ENCODE results near the gene MTNR1B.

Gene MTNR1B

GRCh38 chr11:92978271-92979111 lies 9.0 kb downstream of the MTNR1B start:
- DNase-seq, result peak; percentile 54

DNA sequence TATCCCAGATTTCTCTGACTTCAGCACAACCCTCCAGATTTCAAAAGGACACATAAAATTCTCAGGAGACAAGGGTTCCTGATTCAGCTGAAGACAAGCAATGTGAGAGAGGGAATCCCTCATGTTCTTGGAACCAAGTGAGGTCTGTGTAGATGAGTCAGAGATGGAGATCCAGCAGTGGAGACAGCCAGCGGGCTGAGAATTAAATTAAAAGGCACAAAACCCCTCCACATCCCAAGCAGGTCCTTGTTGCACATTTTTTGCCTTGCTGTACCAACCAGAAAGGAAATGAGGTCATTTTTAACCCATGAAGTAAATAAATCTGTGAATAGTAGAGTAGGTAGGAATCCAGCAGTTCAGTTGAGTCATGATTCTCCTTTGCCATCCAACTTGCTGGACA lies 9.7 kb downstream of the MTNR1B start:
- DNase-seq, result no peak

DNA sequence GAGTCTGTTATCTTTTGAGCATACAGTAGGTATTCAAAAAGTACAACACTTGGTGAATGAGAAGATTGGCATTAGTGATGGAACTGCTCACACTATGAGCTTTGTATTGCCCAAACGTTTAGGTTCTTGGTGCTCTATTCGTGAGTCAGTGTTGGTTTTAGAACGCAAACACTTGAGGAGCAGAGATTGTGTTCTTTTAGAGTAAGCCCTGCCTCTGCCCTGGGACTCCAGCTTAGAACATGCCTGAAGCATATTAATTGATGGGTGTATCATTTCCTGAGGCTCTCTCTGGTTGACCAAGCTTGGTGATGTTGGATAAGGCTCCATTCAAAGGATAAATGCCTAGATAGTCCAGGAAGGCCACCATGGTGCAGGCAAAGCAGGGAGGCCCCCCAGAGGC lies 10.9 kb downstream of the MTNR1B start:
- no peak for DNase-seq

DNA sequence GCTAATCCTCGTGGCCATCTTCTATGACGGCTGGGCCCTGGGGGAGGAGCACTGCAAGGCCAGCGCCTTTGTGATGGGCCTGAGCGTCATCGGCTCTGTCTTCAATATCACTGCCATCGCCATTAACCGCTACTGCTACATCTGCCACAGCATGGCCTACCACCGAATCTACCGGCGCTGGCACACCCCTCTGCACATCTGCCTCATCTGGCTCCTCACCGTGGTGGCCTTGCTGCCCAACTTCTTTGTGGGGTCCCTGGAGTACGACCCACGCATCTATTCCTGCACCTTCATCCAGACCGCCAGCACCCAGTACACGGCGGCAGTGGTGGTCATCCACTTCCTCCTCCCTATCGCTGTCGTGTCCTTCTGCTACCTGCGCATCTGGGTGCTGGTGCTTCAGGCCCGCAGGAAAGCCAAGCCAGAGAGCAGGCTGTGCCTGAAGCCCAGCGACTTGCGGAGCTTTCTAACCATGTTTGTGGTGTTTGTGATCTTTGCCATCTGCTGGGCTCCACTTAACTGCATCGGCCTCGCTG lies 12.1 kb downstream of the MTNR1B start:
- no peak for DNase-seq

GRCh38 chr11:92986585-92986984 lies 17.1 kb downstream of the MTNR1B start:
- DNase-seq, result no peak

DNA sequence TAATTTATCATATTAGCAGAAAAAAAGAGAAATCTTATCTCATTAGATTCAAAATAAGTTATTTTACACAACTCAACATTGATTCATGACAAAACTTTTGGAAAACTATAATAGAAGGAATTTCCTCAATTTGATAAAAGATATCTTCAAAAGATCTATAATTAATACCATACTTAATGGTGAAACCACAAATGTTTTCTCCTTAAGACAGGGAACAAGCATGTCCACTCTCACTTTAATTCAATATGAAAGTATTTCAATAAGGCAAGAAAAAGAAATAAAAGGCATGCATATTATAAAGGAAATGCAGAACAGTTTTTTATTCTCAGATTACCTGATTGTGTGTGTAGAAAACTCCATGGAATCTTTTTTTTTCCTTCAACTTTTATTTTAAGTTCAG lies 23.6 kb downstream of the MTNR1B start:
- no peak for DNase-seq

- no peak for DNase-seq
These were observed 31.3 kb downstream of the MTNR1B start for GRCh38 chr11:93000511-93001476.

DNA sequence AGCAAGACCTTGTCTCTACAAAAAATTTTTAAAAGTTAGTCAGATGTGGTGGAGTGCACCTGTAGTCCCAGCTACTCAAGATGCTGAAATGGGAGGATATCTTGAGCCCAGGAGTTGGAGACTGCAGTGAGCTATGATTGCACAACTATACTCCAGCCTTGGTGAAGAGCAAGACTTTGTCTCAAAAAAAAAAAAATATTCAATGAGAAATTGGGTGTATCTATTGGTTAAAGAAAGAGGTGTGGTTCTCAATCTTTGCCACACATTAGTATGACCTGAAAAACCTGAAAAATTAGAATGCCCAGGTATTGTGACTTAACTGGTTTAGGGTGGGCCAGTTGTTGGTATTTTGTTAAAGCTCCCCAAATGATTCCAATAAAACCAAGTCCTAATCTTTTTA lies 32.4 kb downstream of the MTNR1B start:
- no peak for DNase-seq

- no peak for DNase-seq
These were observed 32.9 kb downstream of the MTNR1B start for GRCh38 chr11:93002380-93002779.

GRCh38 chr11:93005239-93005638 lies 35.8 kb downstream of the MTNR1B start:
- no peak for DNase-seq

DNA sequence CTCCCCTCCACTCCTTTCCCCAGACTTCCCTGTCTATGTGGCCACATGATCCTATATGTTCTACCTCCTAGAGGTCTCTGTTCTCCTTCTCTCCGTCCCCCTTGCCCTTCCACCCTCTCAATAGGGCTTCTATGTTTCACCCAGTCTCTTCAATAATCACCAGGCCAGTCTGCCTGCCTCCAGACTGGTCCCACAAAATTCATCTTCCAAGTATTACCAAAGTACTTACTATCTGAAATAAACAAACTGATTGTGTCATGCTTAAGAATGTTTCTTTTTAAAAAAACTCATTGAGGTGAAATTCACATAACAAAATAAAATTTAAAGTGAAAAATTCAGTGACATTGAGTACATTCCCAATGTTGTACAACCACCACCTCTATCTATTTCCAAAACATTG lies 44.2 kb downstream of the MTNR1B start:
- no peak for DNase-seq

- no peak for DNase-seq
These were observed 47.1 kb downstream of the MTNR1B start for GRCh38 chr11:93016595-93016994.

DNA sequence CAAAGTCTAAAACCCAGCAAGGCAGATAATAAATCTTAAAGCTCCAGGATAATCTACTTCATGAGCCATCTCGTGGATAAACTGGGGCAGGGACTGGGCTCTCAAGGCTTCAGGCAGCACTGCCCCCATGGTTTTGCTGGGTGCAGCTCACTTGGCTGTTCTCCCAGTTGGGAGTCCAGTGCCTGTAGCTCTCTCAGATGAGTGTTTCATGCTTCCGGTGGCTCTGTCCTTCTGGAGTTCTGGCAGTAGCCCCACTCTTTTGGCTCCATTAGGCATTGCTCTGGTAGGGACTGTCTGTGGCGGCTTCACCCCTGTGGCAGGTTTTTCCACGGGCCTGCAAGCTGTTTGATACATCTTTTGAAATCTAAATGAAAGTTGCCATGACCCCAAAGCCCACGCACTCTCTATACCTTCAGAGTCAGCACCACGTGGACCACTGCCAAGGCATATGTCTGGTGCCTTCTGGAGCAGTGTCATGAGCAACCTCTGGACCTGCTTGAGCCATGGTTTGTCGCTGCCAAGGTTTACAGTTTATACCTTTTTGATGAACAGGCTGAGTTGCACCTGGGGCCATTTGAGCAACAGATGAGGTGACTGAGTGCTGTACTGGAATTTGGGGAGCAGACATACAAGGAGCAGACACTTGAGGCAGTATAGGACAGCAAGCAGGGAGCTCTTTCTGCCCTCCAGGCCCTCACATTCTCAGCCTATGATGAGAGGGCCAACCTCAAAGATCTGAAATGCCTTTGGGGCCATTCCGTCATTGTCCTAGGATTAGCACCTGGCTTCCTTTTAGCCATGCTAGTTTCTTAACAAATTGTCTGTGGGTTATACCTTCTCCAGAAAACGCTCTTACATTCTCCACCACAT lies 48.6 kb downstream of the MTNR1B start:
- DNase-seq, result no peak

DNA sequence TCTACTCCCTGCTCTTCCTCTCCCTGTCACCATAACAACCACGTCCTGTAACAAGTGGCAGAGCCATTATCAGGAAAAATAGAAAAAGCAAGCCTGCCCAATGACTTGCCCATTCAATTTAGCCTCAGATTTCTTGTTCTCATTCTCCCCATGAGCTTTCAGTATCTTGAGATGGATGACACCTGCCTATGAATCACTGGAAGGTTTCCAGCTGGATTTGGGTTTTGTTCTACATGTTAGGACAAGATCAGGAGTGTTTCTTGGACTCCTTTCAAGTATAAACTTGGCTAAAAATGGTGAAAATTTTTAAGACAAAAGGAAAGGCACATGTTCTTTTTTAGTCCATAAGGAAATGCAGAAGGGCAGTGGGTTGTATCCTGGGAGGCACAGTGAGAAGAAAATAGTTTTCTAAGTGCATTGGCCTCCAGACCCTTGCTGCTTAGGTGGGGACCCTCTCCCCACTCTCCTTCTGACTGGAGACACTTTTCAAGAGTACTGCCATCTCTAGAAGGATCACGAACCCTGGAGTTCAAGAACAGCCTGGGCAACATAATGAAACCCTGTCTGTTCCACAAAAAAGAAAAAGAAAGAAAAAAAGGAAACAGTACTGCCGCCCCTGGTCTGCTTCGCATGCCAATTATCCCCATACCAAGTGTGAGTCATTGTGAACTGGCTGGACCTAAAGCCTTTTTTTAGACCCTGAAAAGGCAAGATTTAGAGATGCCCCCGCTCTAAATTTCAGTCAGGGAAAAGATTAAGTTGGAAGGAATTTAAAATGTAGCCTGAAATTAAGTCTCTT lies 51.0 kb downstream of the MTNR1B start:
- DNase-seq, result no peak

DNA sequence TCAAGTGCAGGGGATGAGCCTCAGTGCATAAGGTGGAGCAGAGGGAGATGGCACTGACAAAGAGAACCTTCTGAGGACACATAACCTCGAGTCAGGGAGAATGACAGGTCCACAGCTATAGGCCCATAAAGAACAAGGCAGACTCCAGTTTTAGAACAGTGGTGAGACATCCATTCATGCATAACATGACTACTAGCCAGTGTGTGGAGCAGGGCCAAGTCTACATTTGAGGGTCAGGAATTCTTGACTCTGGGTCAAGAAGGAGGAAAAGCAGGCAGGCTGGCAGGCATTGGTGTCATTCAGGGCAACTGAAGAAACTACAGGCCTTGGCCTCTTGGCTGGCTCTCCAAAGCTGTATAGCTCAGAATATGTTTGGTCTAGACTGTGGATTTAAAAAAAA lies 54.9 kb downstream of the MTNR1B start:
- DNase-seq, result no peak

GRCh38 chr11:93025558-93026255 lies 56.3 kb downstream of the MTNR1B start:
- DNase-seq, result no peak

DNA sequence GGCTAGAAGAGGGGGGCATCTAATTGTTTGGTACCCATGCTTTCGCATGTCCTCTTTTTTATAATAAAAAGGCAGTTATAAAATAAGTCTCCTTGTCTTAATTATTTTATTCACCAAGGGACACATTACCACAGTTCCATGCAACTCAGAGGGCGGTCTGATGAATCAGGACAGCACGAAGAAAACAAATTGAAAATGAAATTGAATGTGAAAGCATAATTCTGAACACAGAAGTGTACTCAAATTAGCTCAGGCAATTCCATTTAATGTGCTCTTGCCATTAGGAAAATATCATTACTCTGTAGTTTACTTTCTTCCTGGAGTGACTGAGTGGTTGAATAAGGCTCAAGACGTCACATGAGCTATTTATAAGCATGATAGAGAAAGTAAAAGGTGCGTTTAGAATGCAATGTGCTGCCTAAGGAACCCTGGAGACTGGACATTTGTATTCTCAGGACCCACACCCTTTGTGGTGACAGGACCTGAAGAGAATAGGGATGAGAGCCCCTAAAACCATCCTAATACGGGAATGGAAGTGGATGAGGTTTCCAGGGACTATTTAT lies 59.6 kb downstream of the MTNR1B start:
- DNase-seq, result no peak

DNA sequence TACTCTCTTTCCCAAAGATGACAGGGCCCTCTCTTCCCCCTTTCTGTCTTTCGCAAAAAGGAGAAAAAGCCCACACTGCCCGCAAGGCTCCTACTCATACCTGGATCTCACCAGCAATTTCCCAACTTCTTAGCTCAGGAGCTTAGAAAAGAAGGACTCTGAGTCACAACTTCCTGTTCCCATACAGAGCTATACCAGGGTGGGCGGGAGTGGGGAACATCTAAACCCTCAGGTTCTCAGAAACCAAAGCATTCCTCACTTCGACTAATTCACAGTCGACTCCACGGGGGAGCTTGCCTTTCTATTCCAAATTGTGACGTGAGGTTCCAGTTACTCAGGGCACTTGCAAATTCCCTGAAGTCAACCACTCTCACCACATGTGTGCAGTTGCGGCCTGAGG lies 61.9 kb downstream of the MTNR1B start:
- no peak for DNase-seq

All from NCI-H748 treated with DMSO at 0.1 percent for 48 hours (cell line).